Parathyroid adenoma (tissue), 2 donors: ENCODE data around the gene BEST3.

ENCODE experiments used
- H2AFZ ChIP-seq: fragments of 300-600 bp; sonication (generic); one replicate; pipeline ENCODE4 v1.7.0; 2017; ENCODE audit warnings: antibody characterized with exemption, mild to moderate bottlenecking
- H3K27ac ChIP-seq: fragments of 300-600 bp; sonication (generic); one replicate; pipeline ENCODE4 v1.7.0; 2017
- H3K27me3 ChIP-seq: fragments of 300-600 bp; sonication (generic); one replicate; pipeline ENCODE4 v1.7.0; 2017; ENCODE audit warnings: low read length; ENCODE audit not compliant: control insufficient read depth, insufficient read depth
- H3K36me3 ChIP-seq: fragments of 300-600 bp; sonication (generic); one replicate; pipeline ENCODE4 v1.7.0; 2017; ENCODE audit warnings: low read length; ENCODE audit not compliant: control insufficient read depth, insufficient read depth
- H3K4me1 ChIP-seq: fragments of 300-600 bp; sonication (generic); one replicate; pipeline ENCODE4 v1.7.0; 2017; ENCODE audit warnings: control low read depth
- H3K4me2 ChIP-seq: fragments of 300-600 bp; sonication (generic); one replicate; pipeline ENCODE4 v1.7.0; 2017; ENCODE audit warnings: low read length
- H3K4me3 ChIP-seq: fragments of 300-600 bp; sonication (generic); one replicate; pipeline ENCODE4 v1.7.0; 2017; ENCODE audit warnings: low read depth, low read length
- H3K79me2 ChIP-seq: fragments of 300-600 bp; sonication (generic); one replicate; pipeline ENCODE4 v1.7.0; 2017; ENCODE audit warnings: control low read depth
- H3K9ac ChIP-seq: fragments of 300-600 bp; sonication (generic); one replicate; pipeline ENCODE4 v1.7.0; 2017; ENCODE audit warnings: mild to moderate bottlenecking
- H3K9me3 ChIP-seq: fragments of 300-600 bp; sonication (generic); one replicate; pipeline ENCODE4 v1.7.0; 2017; ENCODE audit warnings: low read length; ENCODE audit not compliant: control insufficient read depth
- TF ChIP-seq, protein P1 (sequence below): fragments of 300-600 bp; sonication (generic); IDR thresholded peaks from one replicate; pipeline ENCODE4 v1.7.0; 2017; ENCODE audit warnings: antibody characterized with exemption, mild to moderate bottlenecking
- donor health status: primary hyperparathyroidism.

The BEST3 gene

DNA sequence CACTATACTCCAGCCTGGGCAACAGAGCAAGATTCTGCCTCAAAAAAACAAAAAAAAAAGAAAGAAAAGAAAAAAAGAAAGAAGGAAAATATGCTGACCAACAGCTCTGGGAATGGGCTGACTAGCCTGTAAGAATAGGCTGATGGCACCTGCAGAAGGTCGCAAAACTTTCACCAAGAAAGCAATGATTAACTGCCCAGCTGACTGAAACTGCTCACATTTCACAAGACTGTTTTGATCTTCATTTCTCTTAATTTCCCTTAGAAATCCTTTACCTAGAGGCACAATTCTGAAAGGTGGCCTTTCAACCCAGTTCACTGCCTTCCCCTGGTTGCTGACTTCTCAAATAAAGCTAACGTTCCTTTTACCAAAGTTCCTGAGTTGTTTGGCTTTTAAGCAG lies 12.4 kb downstream of the BEST3 start:
- Histone ChIP-seq H3K9ac (no peak overlapping the region), H3K36me3 (no peaks in the 10 kb centered on the region), H3K9me3 (no peaks in the 10 kb centered on the region), H3K4me3 (no peak overlapping the region), H3K4me1 (no peaks in the 10 kb centered on the region), H3K27ac (no peak overlapping the region), H2AFZ (no peak overlapping the region), H3K4me2 (no peak overlapping the region), H3K27me3 (peaks cover 2% of the 10 kb centered on the region), H3K79me2 (no peaks in the 10 kb centered on the region)
- TF ChIP-seq, protein P1, sequence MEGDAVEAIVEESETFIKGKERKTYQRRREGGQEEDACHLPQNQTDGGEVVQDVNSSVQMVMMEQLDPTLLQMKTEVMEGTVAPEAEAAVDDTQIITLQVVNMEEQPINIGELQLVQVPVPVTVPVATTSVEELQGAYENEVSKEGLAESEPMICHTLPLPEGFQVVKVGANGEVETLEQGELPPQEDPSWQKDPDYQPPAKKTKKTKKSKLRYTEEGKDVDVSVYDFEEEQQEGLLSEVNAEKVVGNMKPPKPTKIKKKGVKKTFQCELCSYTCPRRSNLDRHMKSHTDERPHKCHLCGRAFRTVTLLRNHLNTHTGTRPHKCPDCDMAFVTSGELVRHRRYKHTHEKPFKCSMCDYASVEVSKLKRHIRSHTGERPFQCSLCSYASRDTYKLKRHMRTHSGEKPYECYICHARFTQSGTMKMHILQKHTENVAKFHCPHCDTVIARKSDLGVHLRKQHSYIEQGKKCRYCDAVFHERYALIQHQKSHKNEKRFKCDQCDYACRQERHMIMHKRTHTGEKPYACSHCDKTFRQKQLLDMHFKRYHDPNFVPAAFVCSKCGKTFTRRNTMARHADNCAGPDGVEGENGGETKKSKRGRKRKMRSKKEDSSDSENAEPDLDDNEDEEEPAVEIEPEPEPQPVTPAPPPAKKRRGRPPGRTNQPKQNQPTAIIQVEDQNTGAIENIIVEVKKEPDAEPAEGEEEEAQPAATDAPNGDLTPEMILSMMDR: no peak

DNA sequence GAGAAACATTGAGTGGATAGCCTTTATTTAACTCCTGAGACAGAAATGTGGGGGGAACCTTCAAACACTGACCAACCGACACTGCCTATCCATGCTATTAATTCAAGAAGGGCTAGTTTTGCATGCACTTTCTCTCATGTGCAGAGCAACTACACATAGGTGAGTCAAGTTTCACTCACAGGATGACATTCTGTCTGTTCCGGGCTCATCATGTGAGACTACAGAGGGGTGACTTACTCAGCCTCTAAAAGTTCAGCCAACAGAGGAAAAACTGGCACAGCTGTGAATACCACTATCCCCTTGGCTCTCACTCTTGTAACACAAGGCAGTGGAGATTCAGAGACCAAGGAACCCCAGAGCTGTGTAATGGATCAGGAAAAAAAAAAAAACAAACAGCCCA lies 13.3 kb downstream of the BEST3 start:
- no peaks in the 10 kb centered on the region for H3K4me1 ChIP-seq
- no peaks in the 10 kb centered on the region for H3K79me2 ChIP-seq
- H3K9ac ChIP-seq: no peak overlapping the region
- peaks cover 2% of the 10 kb centered on the region for H3K27me3 ChIP-seq
- no peaks in the 10 kb centered on the region for H3K36me3 ChIP-seq
- TF ChIP-seq, protein P1: no peak
- H2AFZ ChIP-seq: no peak overlapping the region
- no peak overlapping the region for H3K27ac ChIP-seq
- H3K9me3 ChIP-seq: no peaks in the 10 kb centered on the region
- H3K4me3 ChIP-seq: no peak overlapping the region
- H3K4me2 ChIP-seq: no peak overlapping the region

- no peaks in the 10 kb centered on the region for H3K79me2 ChIP-seq
- H3K4me2 ChIP-seq: no peak overlapping the region
- no peak overlapping the region for H2AFZ ChIP-seq
- TF ChIP-seq, protein P1: no peak
- H3K4me3 ChIP-seq: no peak overlapping the region
- no peak overlapping the region for H3K9ac ChIP-seq
- H3K27me3 ChIP-seq: peaks cover 2% of the 10 kb centered on the region
- no peaks in the 10 kb centered on the region for H3K4me1 ChIP-seq
- H3K9me3 ChIP-seq: no peaks in the 10 kb centered on the region
- no peak overlapping the region for H3K27ac ChIP-seq
- H3K36me3 ChIP-seq: no peaks in the 10 kb centered on the region
These were observed 14.6 kb downstream of the BEST3 start for GRCh38 chr12:69684466-69684865.

DNA sequence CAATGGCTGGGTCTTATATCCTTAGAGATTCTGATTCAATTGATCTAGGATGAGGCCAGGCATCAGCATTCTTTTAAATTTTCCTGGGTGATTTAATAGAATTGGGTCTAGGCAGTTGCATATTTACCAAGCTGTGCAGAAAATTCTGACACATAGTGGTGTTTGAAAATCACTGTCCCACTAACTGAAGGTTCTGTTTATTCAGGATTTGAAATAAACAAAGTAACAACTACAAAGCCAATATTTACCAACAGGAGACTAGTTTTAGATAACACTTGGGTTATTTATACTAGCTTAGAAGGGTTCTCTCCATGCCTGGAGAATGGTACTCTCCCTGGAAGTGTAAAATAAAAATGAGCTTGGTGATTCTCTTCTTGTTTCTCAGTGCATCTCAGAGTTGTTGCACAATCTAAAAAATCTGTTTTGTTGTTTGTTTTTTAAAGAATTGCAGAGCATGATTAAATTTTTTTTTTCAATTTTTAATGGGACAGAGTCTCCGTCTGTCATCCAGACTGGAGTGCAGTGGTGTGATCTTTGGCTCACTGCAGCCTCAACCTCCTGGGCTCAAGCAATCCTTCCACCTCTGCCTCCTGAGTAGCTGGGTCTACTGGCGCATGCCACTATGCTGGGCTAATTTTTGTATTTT lies 16.9 kb downstream of the BEST3 start:
- no peak overlapping the region for H3K4me2 ChIP-seq
- H3K27ac ChIP-seq: no peak overlapping the region
- H3K9me3 ChIP-seq: no peaks in the 10 kb centered on the region
- H3K4me3 ChIP-seq: no peak overlapping the region
- no peak overlapping the region for H3K9ac ChIP-seq
- H2AFZ ChIP-seq: no peak overlapping the region
- H3K4me1 ChIP-seq: no peaks in the 10 kb centered on the region
- no peaks in the 10 kb centered on the region for H3K79me2 ChIP-seq
- H3K36me3 ChIP-seq: no peaks in the 10 kb centered on the region
- H3K27me3 ChIP-seq: peaks cover 2% of the 10 kb centered on the region
- TF ChIP-seq, protein P1: no peak

DNA sequence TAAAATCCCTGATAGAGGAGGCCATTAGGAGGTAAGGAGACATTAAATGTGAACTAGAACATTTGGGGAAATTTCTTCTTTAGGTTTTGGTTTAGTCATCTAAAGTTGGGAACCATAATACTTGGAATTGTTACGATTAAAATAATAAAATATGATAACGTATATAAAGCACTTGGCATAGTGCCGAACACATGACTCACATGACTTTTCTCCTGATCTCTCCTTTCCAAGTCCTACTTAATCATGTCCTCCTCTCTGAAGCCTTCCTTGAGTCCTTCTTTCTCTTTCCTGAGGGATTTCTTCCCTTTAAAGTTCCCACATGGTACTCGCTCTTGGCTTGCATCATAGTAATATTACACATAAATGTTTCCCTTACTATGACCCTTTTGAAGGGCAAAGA lies 20.0 kb downstream of the BEST3 start:
- no peak overlapping the region for H3K4me2 ChIP-seq

More for the DNA sequence above, 20.0 kb downstream of the BEST3 start:
- H2AFZ ChIP-seq: no peak overlapping the region
- H3K9me3 ChIP-seq: no peaks in the 10 kb centered on the region
- TF ChIP-seq, protein P1: no peak
- H3K4me1 ChIP-seq: no peaks in the 10 kb centered on the region
- H3K27me3 ChIP-seq: no peaks in the 10 kb centered on the region
- H3K79me2 ChIP-seq: no peaks in the 10 kb centered on the region
- no peak overlapping the region for H3K27ac ChIP-seq
- H3K36me3 ChIP-seq: no peaks in the 10 kb centered on the region
- H3K9ac ChIP-seq: no peak overlapping the region
- no peak overlapping the region for H3K4me3 ChIP-seq
